ENCODE measurements around the gene AOAH. TPM values are rescaled to one million over a fixed set of nuclear protein-coding genes. Genes with fewer than 3 reads are reported as not detected.

Gene AOAH
- total and polyA plus RNA-seq, 12 donors: 3.4 to 52.0 (median 13.6) TPM

DNA sequence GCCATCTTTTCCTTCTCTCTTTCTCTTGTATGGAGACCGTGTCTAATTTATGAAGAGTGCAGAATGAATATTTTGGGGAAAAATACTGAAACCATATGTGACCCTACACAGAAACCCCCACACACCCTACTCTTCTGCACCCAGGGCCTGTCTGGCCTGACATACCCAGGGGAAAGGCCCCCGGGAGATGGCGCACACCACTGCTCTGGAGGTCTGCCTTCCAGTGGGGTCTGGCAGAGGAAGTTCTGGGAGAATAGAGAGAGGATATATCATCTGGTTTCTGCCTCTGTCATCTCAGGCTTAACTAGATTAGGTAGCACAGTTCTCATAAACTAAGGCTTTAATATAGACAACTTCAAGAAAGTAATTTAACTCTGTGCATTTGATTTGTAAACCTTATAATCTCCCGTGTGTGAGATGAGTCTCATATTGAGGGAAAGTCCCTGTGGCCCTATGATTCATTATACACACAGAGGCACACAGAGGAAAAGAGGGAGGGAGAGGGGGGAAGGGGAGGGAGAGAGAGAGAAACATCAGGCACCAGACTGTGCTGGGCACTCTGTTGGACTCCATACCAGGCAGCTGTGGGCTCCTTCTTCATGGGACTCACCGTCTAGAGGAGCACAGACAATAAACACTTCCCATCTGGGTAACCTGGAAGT is 123.3 kb downstream of the AOAH start:
- no peaks in the 10 kb centered on the region for H3K27me3 ChIP-seq
- no peaks in the 10 kb centered on the region for H3K4me1 ChIP-seq (replicated peaks in 1 of 2)
- no peak overlapping the region for H3K4me3 ChIP-seq
- H3K9me3 ChIP-seq (replicated peaks in 1 of 3): no peaks in the 10 kb centered on the region
- no peak for DNase-seq
- H3K36me3 ChIP-seq (replicated peaks in 1 of 2): no peaks in the 10 kb centered on the region
- intact Hi-C loops (cut with DNase I): no loop called here
- TF ChIP-seq CTCF (IDR thresholded peaks at IDR 0.05): no peak
- TF ChIP-seq POLR2A (IDR thresholded peaks at IDR 0.05): no peak
- H3K27ac ChIP-seq: no peak overlapping the region
- WGBS, 4 donors: 61 to 76% (median 72%) methylated on average over 5 of the region's 5 CpGs

GRCh38 chr7:36600314-36600682 is 124.0 kb downstream of the AOAH start:
- 55 to 69% (median 64%) methylated on average over 5 to 6 of the region's 6 CpGs for WGBS, 4 donors
- TF ChIP-seq POLR2A (IDR thresholded peaks at IDR 0.05) (no peak), CTCF (IDR thresholded peaks at IDR 0.05) (no peak)

DNA sequence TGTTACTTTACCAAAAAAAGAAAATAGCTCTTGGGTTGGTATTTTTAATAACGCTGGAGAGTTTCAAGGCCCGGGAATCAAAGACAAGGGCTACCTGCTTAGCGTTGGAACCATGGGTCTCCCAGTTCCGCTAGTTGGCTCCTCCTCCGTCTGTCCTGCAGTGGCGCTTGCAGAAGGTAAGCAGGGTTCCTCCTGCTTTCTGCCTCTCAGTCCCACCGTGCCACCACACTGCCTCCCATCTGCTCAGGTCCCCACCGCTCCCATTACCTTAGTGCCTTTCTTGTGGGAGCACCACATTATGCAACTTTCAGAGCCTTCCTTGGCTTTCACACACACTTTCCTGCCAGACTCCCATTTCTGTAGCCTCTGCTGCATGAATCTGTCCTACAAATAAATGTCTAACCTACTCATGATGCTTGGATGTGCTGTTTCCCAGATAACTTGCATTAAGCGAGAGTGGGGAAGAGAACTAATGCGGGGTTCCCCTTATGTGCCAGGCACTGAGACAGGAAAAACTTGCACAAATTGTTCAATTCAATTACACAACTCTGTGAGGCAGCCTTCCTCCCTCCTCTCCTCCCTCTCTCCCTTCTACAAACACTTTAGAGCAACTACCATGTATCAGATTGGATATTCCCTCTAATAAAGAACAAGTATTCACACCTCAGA is 124.5 kb downstream of the AOAH start:
- H3K27me3 ChIP-seq: no peaks in the 10 kb centered on the region
- no peak overlapping the region for H3K27ac ChIP-seq
- WGBS, 4 donors: 87 to 91% (median 89%) methylated on average over 10 of the region's 10 CpGs
- H3K4me3 ChIP-seq: no peak overlapping the region
- H3K9me3 ChIP-seq (replicated peaks in 1 of 3): no peaks in the 10 kb centered on the region
- DNase-seq: no peak
- intact Hi-C loops (cut with DNase I): no loop called here
- no peaks in the 10 kb centered on the region for H3K36me3 ChIP-seq (replicated peaks in 1 of 2)
- H3K4me1 ChIP-seq (replicated peaks in 1 of 2): no peaks in the 10 kb centered on the region
- TF ChIP-seq CTCF (IDR thresholded peaks at IDR 0.05): no peak
- no peak for TF ChIP-seq POLR2A (IDR thresholded peaks at IDR 0.05)

More at GRCh38 chr7:36600314-36600682, 124.0 kb downstream of the AOAH start:
- Histone ChIP-seq H3K27ac (no peak overlapping the region), H3K27me3 (no peaks in the 10 kb centered on the region), H3K36me3 (replicated peaks in 1 of 2) (no peaks in the 10 kb centered on the region), H3K4me1 (replicated peaks in 1 of 2) (no peaks in the 10 kb centered on the region), H3K9me3 (replicated peaks in 1 of 3) (no peaks in the 10 kb centered on the region), H3K4me3 (no peak overlapping the region)
- intact Hi-C loops (cut with DNase I): no loop called here
- no peak for DNase-seq

- intact Hi-C loops (cut with DNase I): no loop called here
- TF ChIP-seq POLR2A (IDR thresholded peaks at IDR 0.05) (no peak), CTCF (IDR thresholded peaks at IDR 0.05) (no peak)
- WGBS, 4 donors: 73 to 82% (median 79%) methylated on average over 3 of the region's 3 CpGs
These were observed 126.1 kb downstream of the AOAH start for GRCh38 chr7:36598054-36598674.

More at GRCh38 chr7:36598054-36598674, 126.1 kb downstream of the AOAH start:
- H3K36me3 ChIP-seq (replicated peaks in 1 of 2): no peaks in the 10 kb centered on the region
- no peaks in the 10 kb centered on the region for H3K4me1 ChIP-seq (replicated peaks in 1 of 2)
- no peaks in the 10 kb centered on the region for H3K27me3 ChIP-seq
- DNase-seq: no peak
- H3K27ac ChIP-seq: no peak overlapping the region
- H3K9me3 ChIP-seq (replicated peaks in 1 of 3): no peaks in the 10 kb centered on the region
- H3K4me3 ChIP-seq: no peak overlapping the region

All from adrenal gland (tissue), 12 donors.